GM19099 (cell line): ENCODE data around the gene TUFT1.

ENCODE experiments used
- POLR2A ChIP-seq: IDR thresholded peaks from 3 replicates; pipeline ENCODE4 v1.6.1; 2011; ENCODE audit warnings: low read depth; ENCODE audit not compliant: insufficient read length; ENCODE audit errors: extremely low read depth

TUFT1 gene

GRCh38 chr1:151523326-151523725, 16.8 kb upstream of the TUFT1 start:
- no peak for TF ChIP-seq POLR2A

GRCh38 chr1:151524736-151525135, 15.4 kb upstream of the TUFT1 start:
- TF ChIP-seq POLR2A, result no peak

- TF ChIP-seq POLR2A, result no peak
Observed at GRCh38 chr1:151526735-151527525, 13.2 kb upstream of the TUFT1 start.

- no peak for TF ChIP-seq POLR2A
Observed at GRCh38 chr1:151529211-151529702, 10.9 kb upstream of the TUFT1 start.

DNA sequence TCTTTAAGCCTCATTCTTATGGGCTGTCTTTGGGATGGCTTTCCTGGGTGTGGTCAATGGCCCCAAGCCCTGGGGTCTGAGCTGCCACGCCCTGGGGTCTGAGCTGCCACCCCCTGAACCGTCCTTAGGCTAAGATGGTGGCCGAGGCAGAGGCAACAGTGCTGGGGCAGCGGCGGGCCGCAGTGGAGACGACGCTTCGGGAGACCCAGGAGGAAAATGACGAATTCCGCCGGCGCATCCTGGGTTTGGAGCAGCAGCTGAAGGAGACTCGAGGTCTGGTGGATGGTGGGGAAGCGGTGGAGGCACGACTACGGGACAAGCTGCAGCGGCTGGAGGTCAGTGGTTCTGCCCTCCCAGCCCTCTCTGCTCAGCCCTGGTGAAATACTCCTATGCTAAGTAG, 10.3 kb upstream of the TUFT1 start:
- TF ChIP-seq POLR2A, result no peak

DNA sequence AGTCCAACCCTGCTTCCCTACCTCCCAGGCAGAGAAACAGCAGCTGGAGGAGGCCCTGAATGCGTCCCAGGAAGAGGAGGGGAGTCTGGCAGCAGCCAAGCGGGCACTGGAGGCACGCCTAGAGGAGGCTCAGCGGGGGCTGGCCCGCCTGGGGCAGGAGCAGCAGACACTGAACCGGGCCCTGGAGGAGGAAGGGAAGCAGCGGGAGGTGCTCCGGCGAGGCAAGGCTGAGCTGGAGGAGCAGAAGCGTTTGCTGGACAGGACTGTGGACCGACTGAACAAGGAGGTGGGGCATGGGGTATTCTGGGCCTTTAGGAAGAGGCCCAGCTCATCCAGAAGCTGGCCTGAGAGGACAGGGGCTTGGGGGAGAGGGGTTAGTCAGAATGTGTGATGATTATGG, 9.6 kb upstream of the TUFT1 start:
- no peak for TF ChIP-seq POLR2A

- TF ChIP-seq POLR2A, result no peak
Observed at GRCh38 chr1:151533870-151534269, 6.2 kb upstream of the TUFT1 start.

DNA sequence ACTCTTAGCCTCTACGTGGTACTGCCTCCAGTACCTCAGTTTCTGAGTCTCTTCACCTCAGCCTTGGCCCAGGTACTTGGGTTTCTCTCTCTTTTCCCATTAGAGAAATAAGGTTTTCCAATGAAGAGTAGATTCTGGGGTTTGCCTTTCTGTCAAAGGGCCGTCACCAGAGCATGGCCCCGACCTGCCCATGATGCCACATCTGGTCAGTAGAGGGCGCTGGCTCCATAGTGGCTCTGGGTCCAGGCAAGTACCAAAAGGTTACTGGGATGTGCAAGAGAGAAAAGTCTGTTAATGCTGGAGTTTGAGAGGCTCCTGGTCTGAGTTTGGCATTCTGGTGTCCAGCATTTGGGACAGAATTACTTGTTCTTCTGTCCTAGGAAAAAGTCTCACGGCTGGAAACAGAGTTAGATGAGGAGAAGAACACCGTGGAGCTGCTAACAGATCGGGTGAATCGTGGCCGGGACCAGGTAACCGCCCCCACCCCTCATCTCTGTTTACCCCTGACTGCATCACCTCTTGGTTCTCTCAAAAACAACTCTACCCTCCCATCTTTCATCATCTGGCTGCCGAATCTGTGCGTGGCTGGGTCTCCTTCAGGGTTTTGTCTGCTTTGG, 5.3 kb upstream of the TUFT1 start:
- TF ChIP-seq POLR2A, result no peak

DNA sequence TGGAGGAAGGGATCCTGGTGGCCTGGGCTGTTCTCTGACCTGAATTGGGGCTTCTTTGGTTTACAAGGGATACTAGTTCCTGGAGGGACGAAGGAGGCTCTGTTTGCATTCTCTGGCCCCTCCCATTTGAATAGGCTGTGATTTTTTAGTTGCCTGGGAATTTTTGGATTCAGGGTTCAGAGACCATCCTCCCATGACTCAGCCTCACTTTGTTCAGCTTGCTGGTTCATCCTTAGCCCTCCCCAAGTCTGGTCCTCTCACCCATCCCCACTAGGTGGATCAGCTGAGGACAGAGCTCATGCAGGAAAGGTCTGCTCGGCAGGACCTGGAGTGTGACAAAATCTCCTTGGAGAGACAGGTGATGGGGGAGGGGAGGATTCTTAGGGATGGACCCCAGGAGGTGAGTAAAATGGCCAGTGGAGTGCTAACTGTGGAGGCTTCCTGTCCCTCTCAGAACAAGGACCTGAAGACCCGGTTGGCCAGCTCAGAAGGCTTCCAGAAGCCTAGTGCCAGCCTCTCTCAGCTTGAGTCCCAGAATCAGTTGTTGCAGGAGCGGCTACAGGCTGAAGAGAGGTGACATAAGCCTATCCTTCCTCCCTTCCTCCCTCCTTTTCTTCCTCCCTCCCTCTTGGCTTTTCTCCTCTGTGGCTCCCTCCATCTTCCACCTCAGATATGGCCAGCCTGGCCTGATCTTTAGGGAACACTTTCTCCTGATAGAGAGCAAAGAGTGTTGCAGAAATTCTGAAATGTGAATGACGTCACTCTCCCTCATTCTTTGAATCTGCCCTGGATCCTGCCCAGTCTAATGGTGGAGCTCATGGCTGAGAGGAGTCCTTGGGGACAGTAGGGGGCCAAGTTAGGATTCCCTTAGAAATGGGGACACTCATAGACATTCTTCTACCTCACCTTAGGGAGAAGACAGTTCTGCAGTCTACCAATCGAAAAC, 4.5 kb upstream of the TUFT1 start:
- TF ChIP-seq POLR2A, result no peak

DNA sequence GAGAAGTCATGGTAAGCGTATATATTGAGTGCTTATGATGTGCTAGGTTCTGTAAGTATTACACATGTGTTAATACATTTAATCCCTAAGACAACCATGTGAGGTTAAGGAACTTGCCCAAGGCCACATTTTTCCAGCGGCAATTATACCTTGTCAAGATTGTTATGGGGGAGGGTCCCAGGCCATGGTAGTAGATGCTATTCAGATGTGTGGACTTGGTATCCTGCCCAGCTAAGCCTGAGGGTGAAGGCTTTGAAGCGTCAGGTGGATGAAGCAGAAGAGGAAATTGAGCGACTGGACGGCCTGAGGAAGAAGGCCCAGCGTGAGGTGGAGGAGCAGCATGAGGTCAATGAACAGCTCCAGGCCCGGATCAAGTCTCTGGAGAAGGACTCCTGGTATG, 3.6 kb upstream of the TUFT1 start:
- no peak for TF ChIP-seq POLR2A

GRCh38 chr1:151537112-151537511, 3.0 kb upstream of the TUFT1 start:
- TF ChIP-seq POLR2A, result no peak

- TF ChIP-seq POLR2A, result no peak
Observed at GRCh38 chr1:151539321-151540020, 638 bp upstream of the TUFT1 start.

DNA sequence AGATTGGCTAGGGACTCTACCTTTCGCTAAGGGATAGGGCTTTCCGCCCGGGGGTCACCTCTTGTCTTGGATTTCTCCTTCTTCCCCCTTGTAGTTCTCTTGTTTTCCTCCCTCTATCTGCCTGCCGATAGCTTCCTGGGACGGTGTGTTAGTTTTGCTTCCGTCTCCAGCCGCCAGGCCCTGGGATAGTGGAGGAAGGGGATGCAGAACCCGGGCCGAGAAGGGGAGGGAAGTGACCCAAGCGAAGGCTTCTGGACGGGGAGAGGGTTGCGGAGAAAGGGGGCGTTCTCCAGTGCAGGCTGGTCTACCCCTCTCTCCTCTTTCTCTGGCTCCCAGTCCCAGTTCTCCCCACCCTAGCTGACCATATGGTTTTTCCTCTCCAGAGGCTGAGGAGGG, 871 bp downstream of the TUFT1 start:
- TF ChIP-seq POLR2A, result no peak

DNA sequence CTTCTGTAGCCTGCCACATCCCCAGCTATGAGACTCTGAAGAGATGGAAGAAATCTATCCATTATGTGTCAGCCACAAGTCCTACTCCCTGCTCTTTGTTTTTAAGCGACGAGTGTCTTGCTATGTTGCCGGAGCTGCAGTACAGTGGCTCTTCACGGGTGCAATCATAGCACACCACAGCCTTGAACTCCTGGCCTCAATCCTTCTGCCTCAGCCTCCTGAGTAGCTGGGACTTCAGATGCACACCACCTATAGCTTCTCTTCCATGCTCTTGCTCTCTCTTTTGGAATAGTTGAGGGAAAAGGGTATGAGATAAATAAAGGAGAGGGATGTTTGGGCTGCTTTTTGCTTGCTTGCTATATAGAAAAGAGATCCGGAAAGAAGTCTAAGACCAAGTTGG, 1.6 kb downstream of the TUFT1 start:
- no peak for TF ChIP-seq POLR2A

DNA sequence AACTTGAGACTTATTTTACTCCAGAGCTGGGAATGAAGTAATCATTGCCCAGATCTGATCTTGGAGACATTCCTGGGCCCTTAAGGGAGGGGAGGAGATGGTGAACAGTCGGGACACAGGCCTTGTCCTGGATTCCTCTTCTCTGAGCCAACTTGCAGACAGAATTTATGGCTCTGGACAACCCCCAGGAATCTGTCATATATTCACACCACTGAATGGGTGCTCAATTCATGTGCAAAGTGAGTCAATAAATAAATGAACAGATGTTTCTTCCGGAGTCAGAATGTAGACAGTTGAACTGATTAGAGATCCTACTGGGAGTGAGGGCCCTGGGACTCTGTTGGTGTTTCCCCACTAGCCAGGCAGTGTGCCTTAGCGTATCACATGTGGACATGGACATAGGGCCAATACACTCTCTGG, 2.6 kb downstream of the TUFT1 start:
- no peak for TF ChIP-seq POLR2A
